Activated CD4-positive, alpha-beta T cell treated with anti-CD3 and anti-CD28 coated beads, Interleukin-2, amount 50 U/mL, for 1 hour (primary cell): ENCODE measurements around the gene RASAL2.

Source experiments
- DNase-seq: peaks from one replicate; pipeline ENCODE4 v3.0.0-alpha.2; 2020

The RASAL2 gene

DNA sequence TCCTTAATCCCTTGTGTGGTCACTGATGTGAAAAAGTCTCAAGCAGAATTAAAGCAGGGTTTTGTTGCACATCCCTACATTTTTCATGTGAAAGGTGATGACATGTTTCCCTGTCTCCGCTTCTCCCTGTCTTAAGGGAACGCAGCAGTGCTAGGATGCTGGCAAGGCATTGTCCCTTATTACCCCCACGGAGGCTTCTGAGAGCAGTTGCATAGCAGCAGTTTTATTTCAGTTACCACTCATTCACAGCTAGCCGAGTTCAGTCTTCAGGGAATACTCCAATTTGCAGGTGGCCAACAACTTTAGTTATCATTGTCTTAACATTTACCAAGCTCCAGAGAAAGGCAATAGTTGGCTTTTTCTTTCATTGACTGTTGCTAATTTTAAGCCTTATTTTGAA is 313.8 kb downstream of the RASAL2 start:
- no peak for DNase-seq

DNA sequence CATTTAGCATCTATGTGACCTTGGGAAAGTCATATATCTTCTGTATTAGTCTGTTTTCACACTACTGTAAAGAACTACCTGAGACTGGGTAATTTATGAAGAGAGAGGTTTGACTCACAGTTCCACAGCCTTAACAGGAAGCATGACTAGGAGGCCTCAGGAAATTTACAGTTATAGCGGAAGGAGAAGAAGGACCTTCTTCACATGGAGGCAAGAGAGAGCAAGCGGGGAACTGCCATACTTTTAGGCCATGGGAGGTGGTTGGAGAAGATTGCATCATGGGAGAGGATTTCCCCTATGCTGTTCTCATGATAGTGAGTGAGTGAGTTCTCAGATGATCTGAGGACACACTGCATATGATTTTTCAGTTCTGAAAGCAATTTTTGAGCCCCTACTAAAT is 315.0 kb downstream of the RASAL2 start:
- DNase-seq, result no peak

DNA sequence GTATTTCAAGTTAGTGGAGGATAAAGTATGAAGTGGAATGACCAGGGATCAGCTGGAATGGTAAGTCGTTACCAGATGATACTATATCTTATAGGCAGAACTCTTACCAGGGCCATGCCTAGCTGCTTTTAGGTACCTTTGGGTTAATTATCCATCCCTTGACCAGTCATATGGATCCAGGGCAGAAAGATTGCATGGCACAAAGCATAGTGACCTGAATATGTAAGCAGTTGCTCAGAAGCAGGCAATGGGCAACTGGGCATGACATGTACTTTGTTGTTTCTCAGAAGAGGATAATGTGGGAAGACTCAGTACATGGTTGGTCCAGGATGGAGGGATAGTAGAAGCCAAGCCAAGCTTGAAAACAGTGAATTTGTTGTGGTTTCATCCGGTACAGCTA is 315.6 kb downstream of the RASAL2 start:
- no peak for DNase-seq

DNA sequence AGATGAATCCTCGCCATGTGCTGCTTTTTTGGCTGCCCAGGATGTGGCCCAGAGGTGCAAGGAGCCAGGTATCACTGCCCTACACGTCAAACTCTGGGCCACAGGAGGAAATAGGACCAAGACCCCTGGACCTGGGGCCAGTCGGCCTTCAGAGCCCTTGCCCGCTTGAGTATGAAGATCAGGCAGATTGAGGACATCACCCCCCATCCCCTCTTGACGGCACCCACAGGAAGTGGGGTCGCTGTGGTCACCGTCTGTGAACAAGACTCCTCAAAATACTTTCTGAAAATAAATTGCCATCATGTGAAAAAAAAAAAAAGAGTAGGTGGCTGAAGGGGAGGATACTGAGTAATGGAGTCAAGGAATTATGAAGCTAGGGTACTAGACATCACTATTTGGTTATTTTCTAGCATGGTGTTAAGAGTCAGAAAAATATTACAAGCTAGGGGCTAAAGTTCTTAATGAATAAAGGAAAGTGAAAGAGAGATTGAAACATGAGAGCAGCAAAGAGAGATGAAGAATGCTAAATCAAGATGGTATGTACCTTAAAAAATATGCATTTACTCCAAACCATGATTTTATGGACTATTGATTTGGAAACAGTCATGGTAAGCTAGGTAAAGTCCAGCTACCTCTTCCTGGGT is 318.0 kb downstream of the RASAL2 start:
- no peak for DNase-seq

DNA sequence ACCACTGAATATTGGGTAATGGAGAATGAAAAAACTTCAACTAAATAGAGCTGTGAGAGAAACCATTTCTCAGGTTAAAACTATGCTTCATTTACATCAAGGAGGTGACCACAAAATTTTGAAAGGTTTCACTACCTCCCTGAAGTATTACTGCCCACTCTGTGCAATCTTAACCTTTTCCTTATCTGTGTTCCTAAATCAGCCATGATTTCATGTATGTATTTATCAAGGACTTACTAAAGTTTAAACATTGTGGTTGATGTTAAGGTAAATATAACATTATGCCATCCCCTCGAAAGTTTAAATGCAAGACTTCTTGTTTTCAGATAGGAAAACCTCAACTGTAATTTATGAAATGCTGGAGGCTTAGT is 318.5 kb downstream of the RASAL2 start:
- DNase-seq, result no peak

DNA sequence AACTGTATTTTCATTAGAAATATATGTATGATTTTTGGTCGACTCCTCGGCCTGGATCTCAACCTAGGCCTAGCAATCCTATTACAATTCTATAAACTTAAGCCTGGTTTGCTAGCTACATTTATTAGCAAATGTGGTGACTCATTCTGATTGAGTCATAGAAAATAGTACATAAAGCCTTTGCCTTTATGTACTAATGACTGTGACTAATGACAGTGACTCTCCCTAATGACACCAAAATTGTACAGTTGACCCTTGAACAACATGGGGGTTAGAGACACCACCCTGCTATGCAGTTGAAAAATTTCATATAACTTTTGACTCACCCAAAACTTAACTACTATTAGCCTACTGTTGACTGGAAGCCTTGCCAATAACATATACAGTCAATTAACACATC is 324.0 kb downstream of the RASAL2 start:
- DNase-seq, result no peak

DNA sequence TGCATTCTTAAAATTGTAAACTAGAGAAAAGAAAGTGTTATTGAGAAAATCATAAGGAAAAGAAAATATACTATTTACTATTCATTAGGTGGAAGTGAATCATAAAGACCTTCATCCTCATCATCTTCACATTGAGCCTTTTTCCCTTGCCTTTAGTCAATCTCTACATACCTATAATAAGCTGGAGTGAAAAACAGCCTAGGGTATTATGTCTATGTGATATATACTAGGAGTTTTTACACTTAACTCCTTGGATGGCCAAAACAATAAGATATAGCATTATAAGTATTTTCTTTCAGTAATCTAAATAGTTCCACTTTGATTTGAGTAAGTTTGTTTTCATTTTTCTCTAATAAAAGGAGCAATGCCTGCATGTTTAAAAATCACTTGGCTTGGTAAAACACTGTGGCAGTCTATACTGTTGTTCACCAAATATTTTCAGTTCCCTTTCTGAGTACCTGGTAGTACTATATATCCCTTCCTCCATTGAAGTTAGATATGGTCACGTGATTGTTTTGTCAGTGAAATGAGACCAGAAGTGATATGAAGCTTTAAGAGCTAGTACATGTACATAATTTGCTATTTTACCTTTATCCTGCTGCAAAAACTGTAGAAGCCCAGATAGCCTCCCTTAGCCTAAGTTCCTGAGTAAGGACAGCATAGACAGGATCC is 324.5 kb downstream of the RASAL2 start:
- DNase-seq, result no peak

DNA sequence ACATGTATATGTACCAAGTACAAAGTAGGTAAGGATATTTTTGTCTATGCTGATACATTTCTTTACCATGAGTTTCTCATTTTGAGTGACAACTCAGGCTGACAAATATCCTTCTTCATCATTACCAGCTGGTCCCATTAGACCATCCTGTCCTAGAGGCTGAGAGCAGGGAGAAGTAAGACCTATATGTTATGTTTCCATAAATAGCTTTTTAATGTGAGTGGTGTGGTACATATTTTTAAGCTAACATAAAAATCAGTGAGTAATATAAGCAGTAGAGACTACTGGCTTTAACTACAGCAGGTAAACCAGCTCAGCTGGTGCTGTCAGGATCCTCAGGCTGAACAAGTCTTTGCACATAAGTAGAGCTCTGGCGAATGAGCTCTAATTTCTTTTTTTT is 340.5 kb downstream of the RASAL2 start:
- no peak for DNase-seq

DNA sequence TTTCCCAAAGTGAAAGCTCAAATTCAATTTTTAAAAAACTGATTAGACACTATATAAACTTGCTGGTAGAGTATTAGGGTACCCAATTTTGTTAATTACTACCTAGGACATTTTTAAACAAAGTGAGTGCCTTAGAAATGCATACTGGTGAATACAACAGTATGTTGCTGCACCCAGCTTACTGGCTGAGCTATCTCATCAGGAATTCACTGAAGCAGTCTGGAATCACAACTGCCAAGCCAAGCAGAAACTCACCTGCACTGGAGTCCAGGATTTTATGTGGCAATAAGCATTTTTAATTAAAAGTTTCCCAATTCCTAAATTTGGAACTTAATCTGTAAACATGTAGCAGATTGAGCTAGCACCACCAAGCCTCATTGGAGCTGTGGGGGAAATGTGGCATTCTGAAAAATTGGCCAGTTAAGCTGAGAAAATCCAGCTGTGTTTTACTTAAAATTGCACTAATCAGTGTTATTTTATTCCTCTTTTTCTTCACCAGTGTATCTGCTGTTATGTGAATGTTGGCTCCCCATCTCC is 341.1 kb downstream of the RASAL2 start:
- DNase-seq, result no peak

DNA sequence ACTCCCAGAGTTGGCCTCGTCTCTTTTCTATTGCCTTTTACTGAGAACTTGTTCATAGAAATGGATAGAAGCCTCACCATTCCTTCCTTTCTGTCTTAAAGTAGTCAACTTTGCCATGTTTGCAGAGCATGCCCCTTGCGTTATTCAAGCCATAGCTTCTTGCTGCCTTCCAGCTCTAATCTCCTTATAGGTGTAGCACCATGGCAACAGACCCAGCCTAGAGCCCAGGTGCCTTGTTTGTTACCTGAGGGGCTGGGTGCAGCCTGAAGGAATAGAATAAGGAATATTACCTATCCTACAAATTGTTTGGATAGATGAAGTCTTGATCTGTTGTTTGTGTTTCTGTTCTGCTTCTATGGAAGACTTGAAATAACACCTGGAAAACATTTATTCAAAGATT is 343.0 kb downstream of the RASAL2 start:
- DNase-seq, result no peak

DNA sequence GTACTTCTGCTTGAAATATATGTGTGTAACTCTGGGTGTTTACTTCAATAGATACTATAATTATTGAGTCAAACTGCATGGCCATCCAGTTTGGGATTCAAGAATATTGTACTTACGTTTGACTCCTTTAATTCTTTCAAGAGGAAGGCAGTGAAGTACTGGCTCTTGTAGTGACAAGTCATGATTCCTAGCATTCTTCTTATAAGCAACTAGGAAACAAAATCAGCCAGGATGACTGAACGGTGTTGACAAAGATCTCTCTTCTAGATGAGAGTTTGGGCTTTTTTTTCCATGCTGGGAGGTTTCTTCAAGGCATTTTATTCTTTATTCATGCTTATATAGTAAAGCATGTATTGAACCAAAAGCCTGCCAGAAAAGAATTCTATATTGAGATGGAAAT is 344.5 kb downstream of the RASAL2 start:
- DNase-seq, result no peak

DNA sequence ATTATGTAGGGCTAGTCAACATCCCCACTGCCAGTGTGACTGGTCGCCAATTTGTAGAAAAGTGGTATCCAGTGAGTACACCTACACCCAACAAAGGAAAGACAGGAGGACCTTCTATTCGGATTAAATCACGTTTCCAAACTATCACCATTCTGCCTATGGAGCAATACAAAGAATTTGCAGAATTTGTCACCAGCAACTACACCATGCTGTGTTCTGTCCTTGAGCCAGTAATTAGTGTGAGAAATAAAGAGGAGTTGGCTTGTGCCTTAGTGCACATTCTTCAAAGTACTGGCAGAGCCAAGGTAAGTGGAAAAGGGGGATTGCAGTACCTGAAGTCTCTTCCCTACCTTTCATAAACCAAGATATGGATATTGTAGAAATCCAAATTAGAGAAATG is 349.0 kb downstream of the RASAL2 start:
- no peak for DNase-seq

DNA sequence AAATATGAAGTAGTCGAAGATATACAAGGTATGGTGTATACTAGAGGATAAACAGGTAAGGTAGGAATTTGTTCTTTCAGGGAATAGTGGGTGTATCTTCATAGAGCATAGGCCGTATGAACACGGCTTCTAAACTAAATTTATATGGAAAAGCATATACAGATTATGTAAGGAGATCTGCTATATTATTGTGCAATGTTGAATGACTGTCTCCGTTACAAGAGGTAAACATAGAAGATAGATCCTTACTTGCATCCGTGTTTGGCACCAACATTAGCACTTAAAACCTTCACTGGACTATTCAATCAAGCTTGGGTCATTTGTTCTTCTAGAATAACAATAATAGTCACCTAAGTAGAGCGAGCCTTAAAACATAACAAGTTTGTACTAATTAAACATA is 357.0 kb downstream of the RASAL2 start:
- DNase-seq, result no peak

DNA sequence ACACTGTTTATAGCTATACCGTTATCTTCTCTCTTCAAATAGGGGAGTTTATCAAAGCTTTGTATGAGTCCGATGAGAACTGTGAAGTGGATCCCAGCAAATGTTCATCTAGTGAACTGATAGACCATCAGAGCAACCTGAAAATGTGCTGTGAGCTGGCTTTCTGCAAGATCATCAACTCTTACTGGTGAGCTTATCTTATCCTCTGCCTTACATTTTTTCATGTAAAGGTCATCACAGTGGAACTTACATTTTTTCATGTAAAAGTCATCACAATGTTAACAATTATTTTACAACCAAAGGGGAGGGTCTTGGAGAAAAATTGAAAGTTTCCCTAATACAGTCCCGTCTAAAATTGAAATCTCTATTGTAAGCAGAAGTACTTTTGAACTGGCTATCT is 357.6 kb downstream of the RASAL2 start:
- no peak for DNase-seq

DNA sequence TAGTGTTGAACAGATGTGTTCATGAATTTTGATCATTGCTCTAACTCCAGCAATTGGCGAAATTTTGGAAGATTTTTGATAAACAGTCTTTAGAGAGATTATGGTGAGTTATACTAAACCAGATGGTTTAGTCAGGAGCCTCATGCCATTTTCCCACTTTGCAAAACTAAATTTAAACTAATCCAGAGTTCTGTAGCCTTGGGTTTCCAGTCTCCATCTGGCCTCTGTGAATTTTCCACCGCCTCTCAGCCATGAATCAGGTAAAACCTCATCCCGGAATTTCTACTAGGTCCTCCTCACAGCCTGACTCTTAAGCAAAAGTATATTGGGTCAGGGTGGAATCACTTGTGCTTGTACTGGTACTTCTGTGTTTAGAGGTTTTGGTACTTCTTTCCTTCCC is 358.1 kb downstream of the RASAL2 start:
- DNase-seq, result no peak

DNA sequence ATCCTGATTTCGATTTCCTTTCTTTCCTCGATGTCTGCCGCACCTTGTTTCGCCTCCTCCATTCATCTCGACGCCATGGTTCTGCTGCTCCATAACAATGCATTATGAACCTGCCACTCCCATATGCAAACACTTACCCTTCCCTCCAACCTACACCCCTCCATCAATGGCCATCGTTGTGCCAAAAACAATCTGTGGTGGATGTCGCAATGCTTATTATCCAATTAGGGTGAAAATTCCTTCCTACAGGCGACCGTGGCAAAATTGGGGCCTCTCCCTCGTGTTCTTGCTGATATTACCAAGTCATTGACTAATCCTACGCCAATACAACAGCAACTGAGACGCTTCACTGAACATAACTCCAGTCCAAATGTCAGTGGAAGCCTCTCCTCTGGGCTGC is 362.6 kb downstream of the RASAL2 start:
- no peak for DNase-seq

DNA sequence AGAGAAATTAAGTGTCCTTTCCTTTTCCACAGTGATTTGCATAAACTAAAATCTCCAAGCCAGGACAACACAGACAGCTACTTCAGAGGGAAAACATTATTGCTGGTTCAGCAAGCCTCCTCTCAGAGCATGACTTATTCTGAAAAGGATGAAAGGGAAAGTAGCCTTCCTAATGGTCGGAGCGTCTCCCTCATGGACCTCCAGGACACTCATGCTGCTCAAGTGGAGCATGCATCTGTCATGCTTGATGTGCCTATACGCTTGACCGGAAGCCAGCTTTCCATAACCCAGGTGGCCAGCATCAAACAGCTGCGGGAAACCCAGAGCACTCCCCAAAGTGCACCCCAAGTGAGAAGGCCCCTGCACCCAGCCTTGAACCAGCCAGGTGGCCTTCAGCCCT is 363.7 kb downstream of the RASAL2 start:
- no peak for DNase-seq

DNA sequence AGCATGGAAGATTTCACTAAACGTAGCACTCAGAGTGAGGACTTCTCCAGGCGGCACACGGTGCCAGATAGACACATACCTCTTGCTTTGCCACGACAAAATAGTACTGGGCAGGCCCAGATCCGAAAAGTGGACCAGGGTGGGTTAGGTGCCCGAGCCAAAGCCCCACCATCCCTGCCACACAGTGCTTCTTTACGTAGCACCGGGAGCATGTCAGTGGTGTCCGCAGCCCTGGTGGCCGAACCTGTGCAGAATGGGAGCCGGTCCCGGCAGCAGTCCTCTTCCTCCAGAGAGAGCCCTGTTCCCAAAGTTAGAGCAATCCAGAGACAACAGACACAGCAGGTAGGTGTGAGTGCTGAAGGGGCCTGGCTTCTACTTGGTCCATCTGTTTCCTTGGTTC is 364.3 kb downstream of the RASAL2 start:
- no peak for DNase-seq

DNA sequence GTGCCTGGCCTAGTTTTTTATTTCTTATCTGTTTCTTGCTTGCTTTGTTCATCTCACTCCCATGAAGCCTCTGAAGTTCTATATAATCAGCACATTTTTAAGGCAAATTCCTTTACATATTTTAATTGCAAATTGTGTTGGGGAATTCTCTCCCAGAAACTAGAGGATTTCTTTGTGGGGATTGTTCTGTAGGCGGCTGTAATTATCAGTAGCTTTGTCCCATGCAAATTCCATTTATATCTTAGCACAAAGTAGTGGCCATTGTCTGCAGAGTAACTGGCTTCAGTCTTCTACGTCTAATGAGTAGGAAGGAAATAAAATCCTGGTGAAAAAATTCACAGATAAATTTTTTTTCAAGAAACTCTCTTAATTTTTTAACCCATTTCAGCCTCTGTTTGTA is 367.2 kb downstream of the RASAL2 start:
- no peak for DNase-seq

DNA sequence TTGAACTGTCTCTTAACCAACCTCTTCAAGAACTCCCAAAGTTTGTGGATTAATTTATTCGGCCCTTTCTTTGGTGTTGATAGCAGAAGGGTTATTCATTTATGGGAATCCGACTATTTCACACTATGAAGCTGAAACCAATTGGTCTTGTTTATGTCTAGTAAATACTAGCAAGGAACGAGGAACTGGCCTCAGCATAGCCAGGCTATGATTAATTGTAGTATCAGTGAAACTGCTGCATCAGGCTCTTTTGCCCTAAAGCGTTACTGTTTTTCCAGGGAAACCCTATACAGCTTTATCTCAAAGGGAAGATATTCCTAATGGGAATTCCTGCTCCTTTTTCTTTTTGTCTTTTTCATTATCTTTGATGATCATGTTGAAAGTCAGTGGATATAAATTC is 367.8 kb downstream of the RASAL2 start:
- no peak for DNase-seq

DNA sequence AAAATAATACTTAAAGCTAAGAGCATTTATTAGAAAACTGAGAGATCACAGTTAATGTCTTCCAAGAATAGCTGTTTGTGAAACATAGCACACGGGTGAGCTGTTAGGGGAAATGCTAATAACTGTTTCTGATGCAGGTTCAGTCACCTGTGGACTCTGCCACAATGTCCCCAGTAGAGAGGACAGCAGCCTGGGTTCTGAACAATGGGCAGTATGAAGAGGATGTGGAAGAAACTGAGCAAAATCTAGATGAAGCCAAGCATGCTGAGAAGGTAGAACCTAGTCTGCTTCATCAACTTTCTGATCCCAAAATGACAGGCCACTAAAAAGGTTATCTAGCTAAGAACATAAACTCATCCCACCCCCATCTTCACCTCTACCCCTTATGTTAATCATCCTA is 370.2 kb downstream of the RASAL2 start:
- DNase-seq, result no peak

DNA sequence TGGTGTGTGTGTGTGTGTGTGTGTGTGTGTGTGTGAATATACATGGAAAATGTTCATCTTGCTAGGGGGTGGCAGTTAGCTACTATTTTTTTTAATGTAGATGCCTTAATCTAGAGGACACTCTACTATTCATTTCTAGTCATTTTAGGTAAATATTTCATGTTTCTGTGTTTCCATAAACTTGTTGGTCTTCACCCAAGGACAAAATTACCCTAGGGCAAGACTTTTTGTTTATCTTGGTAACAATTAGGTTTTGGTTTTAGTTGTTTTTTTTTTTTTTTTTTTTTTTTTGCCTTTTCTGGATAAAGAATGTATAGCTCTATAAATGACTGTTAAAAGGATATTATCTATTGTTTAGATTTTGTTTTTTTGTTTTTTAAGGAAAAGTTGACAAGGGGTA is 370.7 kb downstream of the RASAL2 start:
- DNase-seq, result no peak

DNA sequence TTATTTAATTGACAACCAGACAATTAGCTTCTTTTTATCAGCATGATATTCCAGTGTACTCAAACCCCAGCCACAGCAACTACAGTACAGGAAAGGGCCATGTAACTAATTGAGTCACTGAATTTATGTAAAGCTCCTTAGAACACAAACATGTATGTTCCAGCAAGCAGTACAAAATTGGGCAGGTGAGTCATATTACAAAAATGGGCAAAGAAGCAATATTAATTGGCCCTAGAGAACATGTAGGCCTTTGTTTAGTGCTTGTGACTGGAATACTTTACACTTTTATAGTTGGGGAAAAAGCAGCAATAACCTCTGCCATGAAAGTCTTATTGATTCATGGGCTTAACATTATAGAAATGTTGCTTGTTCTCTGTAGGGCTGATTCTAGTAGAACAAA is 371.1 kb downstream of the RASAL2 start:
- no peak for DNase-seq

DNA sequence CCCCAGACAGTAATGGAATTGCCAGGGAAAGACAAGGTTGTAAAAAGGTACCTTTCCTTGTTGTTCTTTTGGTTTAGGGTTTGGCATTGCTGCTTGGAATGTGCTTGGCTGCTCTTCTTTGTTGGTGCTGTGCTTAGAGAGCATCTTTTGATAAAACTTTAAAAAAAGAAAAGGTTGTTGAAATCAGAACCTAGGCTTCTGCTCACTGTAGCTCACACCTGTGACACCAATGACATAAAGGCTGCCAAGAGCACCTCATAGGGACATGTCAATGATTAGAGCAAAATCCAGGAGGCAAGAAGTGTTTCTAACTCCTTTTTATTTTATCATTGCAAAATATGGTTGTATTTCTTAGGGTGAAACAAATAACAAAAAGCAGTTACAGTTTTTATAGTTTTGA is 373.9 kb downstream of the RASAL2 start:
- no peak for DNase-seq

DNA sequence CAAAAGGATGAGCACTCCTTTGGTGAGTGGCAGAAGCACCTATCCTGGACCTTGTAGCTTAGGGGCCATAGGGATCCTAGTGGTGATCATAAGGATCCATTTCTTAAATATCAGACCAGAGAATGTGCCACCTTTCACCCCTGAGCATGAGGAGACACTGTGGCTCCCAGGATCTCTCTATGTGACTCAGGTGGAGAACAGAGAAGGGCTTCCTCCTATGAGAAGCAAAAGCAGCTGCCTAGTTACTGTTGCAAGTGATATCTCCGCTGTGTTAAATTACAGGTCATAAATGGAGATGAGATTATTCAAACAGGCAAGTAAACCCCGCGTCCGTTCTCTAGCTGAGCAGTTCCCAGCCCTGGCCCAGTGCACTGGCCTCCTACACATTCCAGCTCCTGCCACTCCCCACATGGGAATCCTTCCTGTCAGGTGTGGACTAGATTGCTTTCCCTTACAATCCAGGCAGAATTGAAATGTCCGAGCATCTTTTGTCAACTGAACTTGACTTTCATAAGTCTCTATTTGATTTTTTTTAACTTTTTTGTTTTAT is 376.6 kb downstream of the RASAL2 start:
- no peak for DNase-seq
